RWPE2 (cell line): Measurements from ENCODE around the gene DLK2.

Experiments
- ATAC-seq: fragments of 200-7000 bp; cut with Tn5 transposase; 3 replicates; pipeline ENCODE4 v1.9.1; 2021; ENCODE audit warnings: low read depth
- DNase-seq: peaks from one replicate; pipeline ENCODE4 v3.0.0-alpha.2; 2020; ENCODE audit warnings: low spot score
- H3K27ac ChIP-seq: fragments of 450-650 bp; 2 replicates; pipeline ENCODE4 v1.5.1; 2017; ENCODE audit warnings: mild to moderate bottlenecking; ENCODE audit not compliant: poor library complexity, severe bottlenecking
- H3K27me3 ChIP-seq: fragments of 250-450 bp; sonication (Bioruptor Pico); 2 replicates; pipeline ENCODE4 v1.5.1; 2021; ENCODE audit warnings: mild to moderate bottlenecking, moderate library complexity; ENCODE audit not compliant: insufficient read depth, poor library complexity, severe bottlenecking
- H3K36me3 ChIP-seq: fragments of 250-450 bp; sonication (Bioruptor Pico); 2 replicates; pipeline ENCODE4 v1.5.1; 2020; ENCODE audit warnings: low read depth, mild to moderate bottlenecking, moderate library complexity
- H3K4me1 ChIP-seq: fragments of 250-450 bp; sonication (Bioruptor Pico); 2 replicates; pipeline ENCODE4 v1.5.1; 2021; ENCODE audit warnings: mild to moderate bottlenecking, moderate library complexity; ENCODE audit not compliant: insufficient read depth, poor library complexity, severe bottlenecking
- H3K4me3 ChIP-seq: fragments of 250-450 bp; sonication (Bioruptor Pico); 2 replicates; pipeline ENCODE4 v1.5.1; 2021; ENCODE audit warnings: mild to moderate bottlenecking, moderate library complexity; ENCODE audit not compliant: severe bottlenecking
- H3K9me3 ChIP-seq: fragments of 250-450 bp; sonication (Bioruptor Pico); 2 replicates; pipeline ENCODE4 v1.5.1; 2021; ENCODE audit warnings: mild to moderate bottlenecking, moderate library complexity; ENCODE audit not compliant: severe bottlenecking
- TF ChIP-seq, protein P1 (sequence below): fragments of 450-650 bp; IDR thresholded peaks from one replicate; pipeline ENCODE4 v1.5.1; 2017; ENCODE audit warnings: mild to moderate bottlenecking, moderate library complexity; ENCODE audit not compliant: poor library complexity, severe bottlenecking

Gene DLK2

DNA sequence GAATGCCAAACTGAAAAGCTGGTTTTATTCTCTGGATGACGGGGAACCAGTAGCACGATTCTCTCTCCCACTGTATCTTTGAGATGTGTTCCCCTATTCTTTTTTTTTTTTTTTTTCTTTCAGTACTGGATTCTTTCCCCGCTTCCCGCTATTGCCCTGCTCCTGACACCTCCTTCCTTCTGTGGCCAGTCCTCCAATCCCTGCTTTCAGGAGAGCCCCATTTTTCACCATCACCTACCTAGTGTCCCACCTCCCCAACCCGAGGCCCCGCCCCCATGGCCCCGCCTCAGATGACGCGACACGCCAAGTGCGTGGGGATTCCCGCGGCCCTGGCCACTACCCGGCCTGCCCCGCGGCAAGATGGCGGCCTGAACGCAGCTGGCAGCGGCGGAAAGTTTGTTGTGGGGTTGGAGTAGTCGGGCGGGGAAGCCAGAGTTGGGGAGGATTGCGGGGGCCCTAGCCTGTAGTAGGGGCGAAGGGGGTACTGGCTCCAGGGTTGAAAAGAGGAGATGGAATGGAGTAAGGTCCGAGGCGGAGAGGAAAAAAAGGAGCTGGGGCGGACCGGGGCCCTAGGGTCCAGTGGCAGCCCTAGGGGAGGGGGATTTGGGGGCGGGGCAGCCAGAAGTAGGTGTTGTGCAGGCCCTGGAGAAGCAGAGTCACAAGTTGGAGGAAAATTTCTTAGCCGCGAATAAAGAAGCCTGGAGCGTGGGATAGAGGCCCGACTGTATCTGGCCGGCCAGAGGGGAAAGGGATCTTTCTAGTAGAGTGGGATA lies 22.1 kb upstream of the DLK2 start, which contains the start of gene TJAP1:
Gene TJAP1, plus strand, starts transcription at position 336 of the 773 bp plus-strand sequence. CDS start 21,432 bp downstream, outside the sequence.
- peak within 1 kb of the TSS; percentile 24 for H3K27ac ChIP-seq
- H3K4me1 ChIP-seq, result peaks cover 23% of the 10 kb centered on the region
- ATAC-seq (peak; percentile 85), DNase-seq (peak; percentile 91)
- H3K9me3 ChIP-seq, result no peaks in the 10 kb centered on the region
- TF ChIP-seq, protein P1, sequence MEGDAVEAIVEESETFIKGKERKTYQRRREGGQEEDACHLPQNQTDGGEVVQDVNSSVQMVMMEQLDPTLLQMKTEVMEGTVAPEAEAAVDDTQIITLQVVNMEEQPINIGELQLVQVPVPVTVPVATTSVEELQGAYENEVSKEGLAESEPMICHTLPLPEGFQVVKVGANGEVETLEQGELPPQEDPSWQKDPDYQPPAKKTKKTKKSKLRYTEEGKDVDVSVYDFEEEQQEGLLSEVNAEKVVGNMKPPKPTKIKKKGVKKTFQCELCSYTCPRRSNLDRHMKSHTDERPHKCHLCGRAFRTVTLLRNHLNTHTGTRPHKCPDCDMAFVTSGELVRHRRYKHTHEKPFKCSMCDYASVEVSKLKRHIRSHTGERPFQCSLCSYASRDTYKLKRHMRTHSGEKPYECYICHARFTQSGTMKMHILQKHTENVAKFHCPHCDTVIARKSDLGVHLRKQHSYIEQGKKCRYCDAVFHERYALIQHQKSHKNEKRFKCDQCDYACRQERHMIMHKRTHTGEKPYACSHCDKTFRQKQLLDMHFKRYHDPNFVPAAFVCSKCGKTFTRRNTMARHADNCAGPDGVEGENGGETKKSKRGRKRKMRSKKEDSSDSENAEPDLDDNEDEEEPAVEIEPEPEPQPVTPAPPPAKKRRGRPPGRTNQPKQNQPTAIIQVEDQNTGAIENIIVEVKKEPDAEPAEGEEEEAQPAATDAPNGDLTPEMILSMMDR, result no peak
- H3K36me3 ChIP-seq, result peaks cover 17% of the 10 kb centered on the region; the same call in 1 of the 2 replicates
- no peaks in the 10 kb centered on the region for H3K27me3 ChIP-seq
- peak within 1 kb of the TSS; percentile 52 for H3K4me3 ChIP-seq

DNA sequence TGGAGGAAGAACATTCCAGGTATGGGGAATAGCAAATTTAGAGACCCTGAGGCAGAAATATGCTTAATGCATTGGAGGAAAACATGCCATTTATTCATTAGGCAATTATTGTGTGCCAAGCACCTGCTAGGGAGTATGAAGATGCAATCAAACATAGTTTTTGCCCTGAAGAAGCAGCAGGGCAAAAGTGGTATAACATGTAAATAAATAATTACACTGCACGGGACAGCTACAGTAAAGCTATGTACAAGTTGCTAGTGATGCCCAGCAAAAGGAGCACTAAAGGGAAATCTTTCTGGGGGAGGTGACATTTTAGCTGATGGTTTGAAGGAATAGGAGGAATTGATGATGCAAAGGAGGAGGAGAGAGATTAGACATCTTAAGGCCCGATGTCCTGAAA lies 21.4 kb upstream of the DLK2 start:
- DNase-seq (no peak), ATAC-seq (no peak)
- Histone ChIP-seq H3K27ac (peak overlapping the region; percentile 24), H3K27me3 (no peaks in the 10 kb centered on the region), H3K4me1 (peaks cover 17% of the 10 kb centered on the region), H3K36me3 (peaks cover 17% of the 10 kb centered on the region; the same call in 1 of the 2 replicates), H3K4me3 (peak overlapping the region; percentile 52), H3K9me3 (no peaks in the 10 kb centered on the region)
- TF ChIP-seq, protein P1, result no peak

DNA sequence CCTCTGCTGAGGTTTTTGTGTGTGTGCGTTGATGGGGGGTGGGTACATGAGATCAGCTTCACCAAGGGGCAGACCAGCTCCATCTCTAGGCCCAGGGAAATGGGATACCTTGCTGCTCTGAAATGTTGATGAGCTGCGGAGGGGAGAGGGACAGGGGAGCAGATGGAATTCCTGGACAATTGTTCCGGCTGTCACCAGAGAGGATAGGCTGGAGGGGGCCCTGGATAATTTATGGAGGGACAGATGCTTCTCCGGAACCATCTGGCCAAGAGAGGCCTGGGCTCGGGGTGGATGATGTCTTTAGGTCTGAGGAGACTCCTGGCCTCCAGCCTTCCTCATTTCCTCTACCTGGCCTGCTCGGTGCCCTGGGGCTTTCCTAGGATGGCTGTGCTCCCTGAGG lies 20.2 kb upstream of the DLK2 start:
- TF ChIP-seq, protein P1, result no peak
- ATAC-seq, result no peak

DNA sequence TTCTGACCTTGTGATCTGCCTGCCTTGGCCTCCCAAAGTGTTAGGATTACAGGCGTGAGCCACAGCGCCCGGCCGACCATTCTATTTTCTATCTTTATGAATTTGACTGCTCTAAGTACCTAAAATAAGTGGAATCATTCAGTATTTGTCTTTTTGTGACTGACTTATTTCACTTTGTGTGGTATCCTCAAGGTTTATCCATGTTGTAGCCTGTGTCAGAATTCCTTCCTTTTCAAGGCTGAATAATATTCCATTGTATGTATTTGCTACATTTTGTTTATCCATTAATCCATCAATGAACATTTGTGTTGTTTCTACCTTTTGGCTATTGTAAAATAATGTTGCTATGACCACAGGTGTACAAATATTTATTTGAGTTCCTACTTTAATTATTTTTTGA lies 17.2 kb upstream of the DLK2 start:
- DNase-seq (no peak), ATAC-seq (no peak)
- no peaks in the 10 kb centered on the region for H3K9me3 ChIP-seq
- H3K27me3 ChIP-seq, result no peaks in the 10 kb centered on the region
- H3K4me3 ChIP-seq, result no peak overlapping the region
- H3K27ac ChIP-seq, result no peak overlapping the region
- H3K36me3 ChIP-seq, result no peaks in the 10 kb centered on the region
- peaks cover 3% of the 10 kb centered on the region for H3K4me1 ChIP-seq
- TF ChIP-seq, protein P1, result no peak

More for the DNA sequence above, 20.2 kb upstream of the DLK2 start:
- peaks cover 13% of the 10 kb centered on the region; the same call in 1 of the 2 replicates for H3K36me3 ChIP-seq
- H3K4me1 ChIP-seq, result peaks cover 4% of the 10 kb centered on the region
- no peak overlapping the region for H3K4me3 ChIP-seq
- H3K27me3 ChIP-seq, result no peaks in the 10 kb centered on the region
- H3K27ac ChIP-seq, result no peak overlapping the region
- no peak for DNase-seq
- H3K9me3 ChIP-seq, result no peaks in the 10 kb centered on the region

DNA sequence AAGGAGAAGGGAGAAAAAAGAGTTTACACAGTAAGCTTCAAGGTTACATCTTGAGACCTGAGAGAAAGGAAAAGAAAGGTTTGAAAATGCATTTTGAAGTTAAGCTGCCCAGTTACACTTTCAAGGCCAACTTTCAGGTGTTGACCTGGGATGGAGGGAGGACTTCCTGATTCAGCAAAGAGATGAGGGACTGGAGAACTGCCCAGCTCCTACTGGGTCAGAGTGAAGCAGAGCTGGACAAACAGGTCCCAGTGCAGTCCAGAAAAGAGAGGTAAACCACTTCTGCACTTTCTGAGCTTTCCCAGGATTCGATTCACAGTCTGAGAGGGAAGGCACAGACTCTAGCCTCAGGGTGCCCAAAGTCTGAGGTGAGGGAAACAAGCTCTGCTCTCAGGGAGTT lies 16.1 kb upstream of the DLK2 start:
- no peak for DNase-seq
- Histone ChIP-seq H3K4me1 (peaks cover 3% of the 10 kb centered on the region), H3K27ac (no peak overlapping the region), H3K36me3 (no peaks in the 10 kb centered on the region), H3K4me3 (no peak overlapping the region), H3K27me3 (no peaks in the 10 kb centered on the region), H3K9me3 (no peaks in the 10 kb centered on the region)
- no peak for ATAC-seq
- TF ChIP-seq, protein P1, result no peak
